Adrenal gland (tissue), 12 donors: ENCODE measurements around the gene SLC3A2. TPM values are rescaled to one million over a fixed set of nuclear protein-coding genes. Genes with fewer than 3 reads are reported as not detected.

ENCODE experiments used
- DNase-seq, 7 donors: peaks; one replicate each; pipeline ENCODE4 v3.0.0-alpha.2; 2019 to 2020
- H3K27ac ChIP-seq, 5 donors: fragments of 200-600 bp; sonication (generic) in 4 of 5; 1 replicate in 3 of 5; 2 replicates in 2 of 5; pipeline versions ENCODE4 v1.5.1 to v1.8.0; 2016 to 2020; ENCODE audit warnings: mild to moderate bottlenecking in 1 of 5
- H3K27me3 ChIP-seq: fragments of 200-600 bp; 2 replicates; pipeline ENCODE4 v1.8.0; 2021
- H3K36me3 ChIP-seq, 2 donors: fragments of 200-600 bp; replicated peaks in 1 of 2; 1 replicate in 1 of 2; 2 replicates in 1 of 2; pipeline versions ENCODE4 v1.5.1 to v1.8.0; 2018 to 2022
- H3K4me1 ChIP-seq, 2 donors: fragments of 200-600 bp; replicated peaks in 1 of 2; 1 replicate in 1 of 2; 2 replicates in 1 of 2; pipeline versions ENCODE4 v1.5.1 to v1.8.0; 2018 to 2021
- H3K4me3 ChIP-seq, 4 donors: fragments of 200-600 bp; sonication (generic) in 3 of 4; one replicate each; pipeline ENCODE4 v1.5.1; 2016 to 2018
- H3K9me3 ChIP-seq, 3 donors: fragments of 200-600 bp; sonication (generic) in 1 of 3; replicated peaks in 1 of 3; 1 replicate in 2 of 3; 2 replicates in 1 of 3; pipeline versions ENCODE4 v1.5.1 to v1.8.0; 2016 to 2021
- POLR2A ChIP-seq, 2 donors: fragments of 450-650 bp; IDR thresholded peaks; one replicate each; pipeline ENCODE4 v1.6.1; 2017; ENCODE audit warnings: antibody characterized with exemption in 2 of 2, mild to moderate bottlenecking in 2 of 2, moderate library complexity in 1 of 2
- WGBS, 4 donors: extraction: QIAGEN DNeasy Blood & Tissue Kit in 2 of 4; methylation state at CpG; one replicate each; pipeline versions ENCODE4 v1.1.5 to v1.1.7; 2013 to 2017; 5-methylcytosine and 5-hydroxymethylcytosine counted together
- intact Hi-C, 2 donors: fragments of 100-400 bp; cut with DNase I; formaldehyde crosslinking; loops; one replicate each; pipeline versions ENCODE4 v1.14.1 to v1.15.0; 2022 to 2023
- polyA plus RNA-seq, 3 donors: library from polyadenylated mRNA; stranded (reverse); fragments of 200-250 nt in 2 of 3; fragments of 350-450 nt in 1 of 3; fragmentation: Illumina TruSeq in 1 of 3; extraction: RNeasy Lipid Tissue Mini Kit (QIAGEN cat#74804) in 1 of 3; gene quantifications; one replicate each; pipeline ENCODE4 v1.2.3, GENCODE V29; 2013 to 2014
- total RNA-seq, 9 donors: library from RNA; depleted of rRNA in 4 of 9; stranded (reverse); fragments of >200 nt in 4 of 9; fragments of 120-200 nt in 1 of 9; fragmentation: NEBNext Ultra II Directional in 1 of 9; extraction: Animal tissue kit (Norgen Biotek cat#: 25700) in 1 of 9; gene quantifications; one replicate each; pipeline versions ENCODE4 v1.1.0 to v1.2.4, GENCODE V29; 2013 to 2023
- TF ChIP-seq, protein P1 (sequence below), 6 experiments: fragments of 450-650 bp in 4 of 6; fragments of 200-600 bp in 2 of 6; sonication (generic) in 1 of 6; IDR thresholded peaks; 1 replicate in 5 of 6; 2 replicates in 1 of 6; pipeline versions ENCODE4 v1.5.1 to v1.8.0; 2016 to 2021; ENCODE audit warnings: antibody characterized with exemption in 6 of 6, mild to moderate bottlenecking in 2 of 6, moderate library complexity in 1 of 6
- donor health status: healthy with polysubstance abuse.
- donor health status: Bipolar disorder and iron deficiency.
- donor health status: DM: yes; HTN: yes; CAD: no.
- donor health status: DM: no; HTN: no; CAD: no.
- donor health status: DM: no; HTN: no; CAD: no.
- donor health status: DM: yes; HTN: yes; CAD: no.

The SLC3A2 gene
- total and polyA plus RNA-seq, 12 donors = 103 to 398 (median 164) TPM

DNA sequence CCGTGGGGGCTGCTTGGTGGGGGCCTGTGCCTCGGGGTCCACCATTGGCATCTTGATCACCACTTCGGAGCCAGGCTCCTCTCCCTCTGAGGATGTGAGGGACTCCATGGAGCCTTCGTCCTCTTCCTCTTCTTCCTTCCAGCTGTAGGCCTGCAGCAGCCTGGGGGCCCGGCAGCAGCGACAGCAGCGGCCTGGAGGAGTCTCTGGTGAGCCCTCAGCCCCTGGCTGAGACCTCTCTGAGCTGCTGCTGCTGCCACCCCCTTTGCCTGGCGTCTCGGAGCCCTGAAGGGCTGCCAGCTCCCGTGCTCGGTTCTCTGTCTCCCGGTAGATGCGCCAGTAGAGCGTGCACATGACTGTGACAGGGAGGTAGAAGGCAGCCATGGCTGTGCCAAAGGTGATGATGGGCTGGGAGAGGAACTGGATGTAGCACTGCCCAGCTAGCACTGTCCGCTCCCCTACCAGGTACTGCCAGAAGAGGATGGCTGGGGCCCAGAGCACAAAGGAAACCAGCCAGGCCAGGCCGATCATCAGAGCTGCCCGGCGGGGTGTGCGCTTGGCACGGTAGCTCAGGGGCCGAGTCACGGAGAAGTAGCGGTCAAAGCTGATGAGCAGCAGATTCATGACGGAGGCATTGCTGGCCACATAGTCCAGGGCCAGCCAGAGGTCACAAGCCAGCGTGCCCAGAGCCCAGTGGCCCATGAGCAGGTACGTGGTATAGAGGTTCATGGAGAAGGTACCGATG is 29.6 kb downstream of the SLC3A2 start:
- TF ChIP-seq POLR2A (IDR thresholded peaks at IDR 0.05) = no peak
- TF ChIP-seq, protein P1, sequence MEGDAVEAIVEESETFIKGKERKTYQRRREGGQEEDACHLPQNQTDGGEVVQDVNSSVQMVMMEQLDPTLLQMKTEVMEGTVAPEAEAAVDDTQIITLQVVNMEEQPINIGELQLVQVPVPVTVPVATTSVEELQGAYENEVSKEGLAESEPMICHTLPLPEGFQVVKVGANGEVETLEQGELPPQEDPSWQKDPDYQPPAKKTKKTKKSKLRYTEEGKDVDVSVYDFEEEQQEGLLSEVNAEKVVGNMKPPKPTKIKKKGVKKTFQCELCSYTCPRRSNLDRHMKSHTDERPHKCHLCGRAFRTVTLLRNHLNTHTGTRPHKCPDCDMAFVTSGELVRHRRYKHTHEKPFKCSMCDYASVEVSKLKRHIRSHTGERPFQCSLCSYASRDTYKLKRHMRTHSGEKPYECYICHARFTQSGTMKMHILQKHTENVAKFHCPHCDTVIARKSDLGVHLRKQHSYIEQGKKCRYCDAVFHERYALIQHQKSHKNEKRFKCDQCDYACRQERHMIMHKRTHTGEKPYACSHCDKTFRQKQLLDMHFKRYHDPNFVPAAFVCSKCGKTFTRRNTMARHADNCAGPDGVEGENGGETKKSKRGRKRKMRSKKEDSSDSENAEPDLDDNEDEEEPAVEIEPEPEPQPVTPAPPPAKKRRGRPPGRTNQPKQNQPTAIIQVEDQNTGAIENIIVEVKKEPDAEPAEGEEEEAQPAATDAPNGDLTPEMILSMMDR (IDR thresholded peaks at IDR 0.05) = no peak
- H3K4me1 ChIP-seq = no peaks in the 10 kb centered on the region
- H3K27me3 ChIP-seq = no peaks in the 10 kb centered on the region
- no peaks in the 10 kb centered on the region for H3K36me3 ChIP-seq
- no peak overlapping the region for H3K27ac ChIP-seq
- 90 to 97% (median 92%) methylated on average over 20 to 27 of the region's 27 CpGs for WGBS, 4 donors
- no peak for DNase-seq
- no peak overlapping the region for H3K4me3 ChIP-seq
- intact Hi-C loops = no loop called here
- H3K9me3 ChIP-seq = no peaks in the 10 kb centered on the region

DNA sequence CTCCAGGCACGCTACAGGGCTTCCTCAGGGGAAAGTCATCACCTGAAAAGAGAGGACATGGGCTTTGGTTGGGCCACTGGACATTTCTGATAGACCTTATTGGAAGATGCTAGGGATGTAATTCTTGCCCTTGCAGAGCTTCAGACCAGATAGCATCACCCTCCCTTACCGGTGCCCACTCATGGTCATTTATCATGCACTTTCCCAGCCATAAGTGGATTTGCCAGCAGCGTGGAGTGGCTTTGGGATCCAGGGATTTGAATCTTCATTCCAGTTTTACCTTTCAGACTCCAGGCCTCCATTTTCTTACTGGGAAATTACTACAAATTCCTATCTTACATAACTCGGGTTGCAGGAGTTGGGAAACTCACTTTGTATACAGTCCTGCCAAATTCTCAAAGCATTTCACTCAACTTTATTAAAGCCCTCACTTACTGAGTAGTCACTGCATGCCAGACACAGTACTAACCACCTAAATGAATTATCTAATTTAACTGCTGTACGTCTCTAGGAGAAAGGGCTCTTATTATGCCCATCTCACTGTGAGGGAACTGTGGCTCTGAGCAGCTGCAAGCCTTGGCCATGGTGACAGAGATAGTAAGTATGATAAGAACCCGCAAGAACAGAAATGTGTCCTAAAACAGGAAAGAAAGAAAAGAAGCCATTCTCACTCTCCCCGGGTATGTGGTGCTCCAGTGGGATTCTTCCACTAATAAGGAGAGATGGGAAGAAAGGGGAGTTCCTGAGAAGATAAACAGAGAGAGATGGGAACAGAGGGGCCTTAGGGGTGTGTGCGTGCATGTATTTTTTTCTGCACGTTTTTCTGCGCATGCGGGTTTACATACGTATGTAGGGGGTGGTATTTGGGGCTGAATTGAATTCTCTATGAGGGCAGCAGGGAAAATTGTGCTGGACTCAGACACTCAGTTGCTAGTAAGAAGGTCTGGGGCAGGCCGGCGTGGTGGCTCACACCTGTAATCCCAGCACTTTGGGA is 30.7 kb downstream of the SLC3A2 start:
- 74 to 81% (median 80%) methylated on average over 14 of the region's 14 CpGs for WGBS, 4 donors
- DNase-seq = no peak
- no peak overlapping the region for H3K27ac ChIP-seq
- no peaks in the 10 kb centered on the region for H3K27me3 ChIP-seq
- no peak for TF ChIP-seq POLR2A (IDR thresholded peaks at IDR 0.05)
- TF ChIP-seq, protein P1 (IDR thresholded peaks at IDR 0.05) = no peak
- H3K4me1 ChIP-seq = no peaks in the 10 kb centered on the region
- intact Hi-C loops = no loop called here
- H3K4me3 ChIP-seq = no peak overlapping the region
- no peaks in the 10 kb centered on the region for H3K9me3 ChIP-seq
- H3K36me3 ChIP-seq = no peaks in the 10 kb centered on the region

GRCh38 chr11:62912268-62912667 is 31.6 kb downstream of the SLC3A2 start:
- 87 to 96% (median 91%) methylated on average over 3 of the region's 3 CpGs for WGBS, 4 donors
- intact Hi-C loops = no loop called here
- H3K4me1 ChIP-seq = no peaks in the 10 kb centered on the region

DNA sequence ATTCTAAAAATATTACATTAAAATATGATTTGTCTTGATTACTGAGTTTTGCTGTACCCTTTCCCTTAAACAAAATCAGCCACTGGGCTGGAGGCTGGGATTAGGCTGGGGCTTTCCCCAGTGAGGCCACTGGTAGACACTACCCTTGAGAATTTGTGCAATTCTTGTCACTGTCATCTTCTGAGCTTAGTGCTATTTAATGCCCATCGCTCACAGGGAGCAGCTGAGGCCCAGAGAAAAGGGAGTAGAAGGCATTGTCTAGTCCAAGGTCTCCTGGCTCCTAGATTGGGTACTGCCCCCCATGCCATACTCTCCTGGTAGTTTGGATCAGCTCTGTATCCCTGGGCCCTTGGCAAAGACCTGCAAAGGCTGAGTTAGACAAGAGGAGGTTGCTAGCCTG is 33.7 kb downstream of the SLC3A2 start:
- Histone ChIP-seq H3K27me3 (no peaks in the 10 kb centered on the region), H3K9me3 (no peaks in the 10 kb centered on the region), H3K36me3 (no peaks in the 10 kb centered on the region), H3K27ac (no peak overlapping the region), H3K4me3 (no peak overlapping the region), H3K4me1 (no peaks in the 10 kb centered on the region)
- TF ChIP-seq, protein P1 (IDR thresholded peaks at IDR 0.05) = no peak
- TF ChIP-seq POLR2A (IDR thresholded peaks at IDR 0.05) = no peak
- intact Hi-C loops = no loop called here
- WGBS, 4 donors = 84 to 100% (median 96%) methylated on average over 1 of the region's 1 CpG
- DNase-seq = no peak

More at GRCh38 chr11:62912268-62912667, 31.6 kb downstream of the SLC3A2 start:
- no peak overlapping the region for H3K4me3 ChIP-seq
- no peak for TF ChIP-seq POLR2A (IDR thresholded peaks at IDR 0.05)
- TF ChIP-seq, protein P1 (IDR thresholded peaks at IDR 0.05) = no peak
- H3K9me3 ChIP-seq = no peaks in the 10 kb centered on the region
- no peak overlapping the region for H3K27ac ChIP-seq
- no peaks in the 10 kb centered on the region for H3K27me3 ChIP-seq
- no peak for DNase-seq
- no peaks in the 10 kb centered on the region for H3K36me3 ChIP-seq
